ENCODE results near the gene AKAP6. TPM values are rescaled to one million over a fixed set of nuclear protein-coding genes. Genes with fewer than 3 reads are reported as not detected.

AKAP6 gene
- total and polyA plus RNA-seq, 10 of the 15 experiments (the other 5 are each of a cell fraction or from before 2014, with no cell fraction given): 0.35 to 5.9 (median 2.2) TPM

DNA sequence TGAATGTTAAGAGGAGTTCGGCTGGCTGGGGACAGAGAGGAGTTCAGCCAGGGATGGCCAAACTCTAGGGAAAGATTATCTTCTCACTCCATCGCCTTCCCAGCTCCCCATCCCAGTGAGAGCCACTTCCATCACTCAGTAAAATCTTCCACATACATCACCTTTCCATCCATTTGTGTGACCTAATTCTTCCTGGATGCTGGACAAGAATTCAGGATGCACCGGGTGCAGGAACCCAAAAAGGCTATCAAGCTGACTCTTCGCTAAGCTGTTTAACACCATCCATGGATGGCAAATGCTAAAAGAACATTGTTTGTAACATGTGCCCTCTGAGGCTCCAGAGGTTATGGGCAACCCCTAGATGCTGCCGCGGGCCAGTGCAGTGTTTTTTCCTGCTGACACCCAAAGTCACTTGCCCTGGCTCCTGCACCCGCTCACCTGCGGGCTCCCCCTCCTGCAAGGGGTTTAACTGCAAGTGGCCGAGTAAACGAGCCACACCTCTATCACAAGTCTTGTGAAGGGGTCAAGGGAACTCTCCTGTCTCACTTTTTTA is 393.6 kb downstream of the AKAP6 start:
- Histone ChIP-seq H3K27ac (ENCODE audit: control insufficient read depth, insufficient read depth) (no peak overlapping the region), H2AFZ (ENCODE audit: control insufficient read depth, low read depth, low read length) (no peak overlapping the region), H4K20me1 (ENCODE audit: control insufficient read depth, insufficient read depth) (no peaks in the 10 kb centered on the region), H3K4me3 (no peak overlapping the region), H3K27me3 (replicated peaks in 1 of 2; ENCODE audit: control insufficient read depth in 2 of 2, insufficient read depth in 2 of 2, low read length in 1 of 2) (no peaks in the 10 kb centered on the region), H3K4me2 (ENCODE audit: control insufficient read depth, insufficient read depth) (no peak overlapping the region), H3K9me3 (replicated peaks; ENCODE audit: control insufficient read depth, insufficient read depth, low read length) (no peaks in the 10 kb centered on the region), H3K4me1 (ENCODE audit: control insufficient read depth, insufficient read depth, low read length) (no peaks in the 10 kb centered on the region), H3K79me2 (ENCODE audit: control insufficient read depth, insufficient read depth, low read length) (no peaks in the 10 kb centered on the region), H3K9ac (ENCODE audit: control insufficient read depth, insufficient read depth, low read length) (no peak overlapping the region), H3K36me3 (ENCODE audit: control insufficient read depth in 2 of 2, insufficient read depth in 2 of 2, low read length in 1 of 2) (no peaks in the 10 kb centered on the region)
- intact Hi-C loops (cut with micrococcal nuclease; ENCODE audit: unreplicated experiment): no loop called here
- ChIA-PET RAD21 (ENCODE audit: unreplicated experiment) (no interaction called here), CTCF (no interaction called here), SMC1A (ENCODE audit: uncharacterized antibody, unreplicated experiment) (no interaction called here), POLR2A (no interaction called here)
- DNase-seq (ENCODE audit: low read depth, low spot score): no peak
- WGBS (ENCODE audit: insufficient coverage, insufficient replicate concordance, low lambda C conversion rate, missing lambda C conversion rate): 76% methylated on average over 10 of the region's 10 CpGs
- no TSS peak for BruUV-seq (replicated peaks)
- no peak for FAIRE-seq
- ATAC-seq: no peak
- in situ Hi-C loops (cut with MboI): no loop called here
- TF ChIP-seq CREM (IDR thresholded peaks at IDR 0.05; ENCODE audit: low read depth) (no peak), SREBF1 (IDR thresholded peaks at IDR 0.05; ENCODE audit: low read length) (no peak), CBFB (IDR thresholded peaks at IDR 0.05; ENCODE audit: low read depth) (no peak), TARDBP (IDR thresholded peaks at IDR 0.05; ENCODE audit: borderline replicate concordance) (no peak), CREB1 (IDR thresholded peaks at IDR 0.05; ENCODE audit: low read depth) (no peak), GATAD2B (conservative IDR thresholded peaks at IDR 0.05; ENCODE audit: low read depth) (no peak), KAT2A (conservative IDR thresholded peaks at IDR 0.05; ENCODE audit: control insufficient read depth, low read depth, low read length) (no peak), MXI1 (IDR thresholded peaks at IDR 0.05; ENCODE audit: low read depth, low read length) (no peak), YY1 (IDR thresholded peaks at IDR 0.05; ENCODE audit: low read depth, low read length) (no peak), YBX1 (IDR thresholded peaks at IDR 0.05) (no peak), NFYB (IDR thresholded peaks at IDR 0.05; ENCODE audit: insufficient read depth, low read depth, low read length) (no peak), SIX5 (IDR thresholded peaks at IDR 0.05; ENCODE audit: low read depth, low read length, severe bottlenecking) (no peak), ZNF274 (IDR thresholded peaks at IDR 0.05; ENCODE audit: insufficient read depth, insufficient read length) (no peak)
- TF ChIP-seq, protein P1, sequence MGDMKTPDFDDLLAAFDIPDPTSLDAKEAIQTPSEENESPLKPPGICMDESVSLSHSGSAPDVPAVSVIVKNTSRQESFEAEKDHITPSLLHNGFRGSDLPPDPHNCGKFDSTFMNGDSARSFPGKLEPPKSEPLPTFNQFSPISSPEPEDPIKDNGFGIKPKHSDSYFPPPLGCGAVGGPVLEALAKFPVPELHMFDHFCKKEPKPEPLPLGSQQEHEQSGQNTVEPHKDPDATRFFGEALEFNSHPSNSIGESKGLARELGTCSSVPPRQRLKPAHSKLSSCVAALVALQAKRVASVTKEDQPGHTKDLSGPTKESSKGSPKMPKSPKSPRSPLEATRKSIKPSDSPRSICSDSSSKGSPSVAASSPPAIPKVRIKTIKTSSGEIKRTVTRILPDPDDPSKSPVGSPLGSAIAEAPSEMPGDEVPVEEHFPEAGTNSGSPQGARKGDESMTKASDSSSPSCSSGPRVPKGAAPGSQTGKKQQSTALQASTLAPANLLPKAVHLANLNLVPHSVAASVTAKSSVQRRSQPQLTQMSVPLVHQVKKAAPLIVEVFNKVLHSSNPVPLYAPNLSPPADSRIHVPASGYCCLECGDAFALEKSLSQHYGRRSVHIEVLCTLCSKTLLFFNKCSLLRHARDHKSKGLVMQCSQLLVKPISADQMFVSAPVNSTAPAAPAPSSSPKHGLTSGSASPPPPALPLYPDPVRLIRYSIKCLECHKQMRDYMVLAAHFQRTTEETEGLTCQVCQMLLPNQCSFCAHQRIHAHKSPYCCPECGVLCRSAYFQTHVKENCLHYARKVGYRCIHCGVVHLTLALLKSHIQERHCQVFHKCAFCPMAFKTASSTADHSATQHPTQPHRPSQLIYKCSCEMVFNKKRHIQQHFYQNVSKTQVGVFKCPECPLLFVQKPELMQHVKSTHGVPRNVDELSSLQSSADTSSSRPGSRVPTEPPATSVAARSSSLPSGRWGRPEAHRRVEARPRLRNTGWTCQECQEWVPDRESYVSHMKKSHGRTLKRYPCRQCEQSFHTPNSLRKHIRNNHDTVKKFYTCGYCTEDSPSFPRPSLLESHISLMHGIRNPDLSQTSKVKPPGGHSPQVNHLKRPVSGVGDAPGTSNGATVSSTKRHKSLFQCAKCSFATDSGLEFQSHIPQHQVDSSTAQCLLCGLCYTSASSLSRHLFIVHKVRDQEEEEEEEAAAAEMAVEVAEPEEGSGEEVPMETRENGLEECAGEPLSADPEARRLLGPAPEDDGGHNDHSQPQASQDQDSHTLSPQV (IDR thresholded peaks at IDR 0.05): no peak
- TF ChIP-seq, protein P2, sequence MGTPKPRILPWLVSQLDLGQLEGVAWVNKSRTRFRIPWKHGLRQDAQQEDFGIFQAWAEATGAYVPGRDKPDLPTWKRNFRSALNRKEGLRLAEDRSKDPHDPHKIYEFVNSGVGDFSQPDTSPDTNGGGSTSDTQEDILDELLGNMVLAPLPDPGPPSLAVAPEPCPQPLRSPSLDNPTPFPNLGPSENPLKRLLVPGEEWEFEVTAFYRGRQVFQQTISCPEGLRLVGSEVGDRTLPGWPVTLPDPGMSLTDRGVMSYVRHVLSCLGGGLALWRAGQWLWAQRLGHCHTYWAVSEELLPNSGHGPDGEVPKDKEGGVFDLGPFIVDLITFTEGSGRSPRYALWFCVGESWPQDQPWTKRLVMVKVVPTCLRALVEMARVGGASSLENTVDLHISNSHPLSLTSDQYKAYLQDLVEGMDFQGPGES (IDR thresholded peaks at IDR 0.05): no peak
- TF ChIP-seq, protein P3, sequence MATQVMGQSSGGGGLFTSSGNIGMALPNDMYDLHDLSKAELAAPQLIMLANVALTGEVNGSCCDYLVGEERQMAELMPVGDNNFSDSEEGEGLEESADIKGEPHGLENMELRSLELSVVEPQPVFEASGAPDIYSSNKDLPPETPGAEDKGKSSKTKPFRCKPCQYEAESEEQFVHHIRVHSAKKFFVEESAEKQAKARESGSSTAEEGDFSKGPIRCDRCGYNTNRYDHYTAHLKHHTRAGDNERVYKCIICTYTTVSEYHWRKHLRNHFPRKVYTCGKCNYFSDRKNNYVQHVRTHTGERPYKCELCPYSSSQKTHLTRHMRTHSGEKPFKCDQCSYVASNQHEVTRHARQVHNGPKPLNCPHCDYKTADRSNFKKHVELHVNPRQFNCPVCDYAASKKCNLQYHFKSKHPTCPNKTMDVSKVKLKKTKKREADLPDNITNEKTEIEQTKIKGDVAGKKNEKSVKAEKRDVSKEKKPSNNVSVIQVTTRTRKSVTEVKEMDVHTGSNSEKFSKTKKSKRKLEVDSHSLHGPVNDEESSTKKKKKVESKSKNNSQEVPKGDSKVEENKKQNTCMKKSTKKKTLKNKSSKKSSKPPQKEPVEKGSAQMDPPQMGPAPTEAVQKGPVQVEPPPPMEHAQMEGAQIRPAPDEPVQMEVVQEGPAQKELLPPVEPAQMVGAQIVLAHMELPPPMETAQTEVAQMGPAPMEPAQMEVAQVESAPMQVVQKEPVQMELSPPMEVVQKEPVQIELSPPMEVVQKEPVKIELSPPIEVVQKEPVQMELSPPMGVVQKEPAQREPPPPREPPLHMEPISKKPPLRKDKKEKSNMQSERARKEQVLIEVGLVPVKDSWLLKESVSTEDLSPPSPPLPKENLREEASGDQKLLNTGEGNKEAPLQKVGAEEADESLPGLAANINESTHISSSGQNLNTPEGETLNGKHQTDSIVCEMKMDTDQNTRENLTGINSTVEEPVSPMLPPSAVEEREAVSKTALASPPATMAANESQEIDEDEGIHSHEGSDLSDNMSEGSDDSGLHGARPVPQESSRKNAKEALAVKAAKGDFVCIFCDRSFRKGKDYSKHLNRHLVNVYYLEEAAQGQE (IDR thresholded peaks at IDR 0.05; ENCODE audit: low read depth, low read length): no peak
